ENCODE measurements around the gene MEIS1.

The MEIS1 gene

GRCh38 chr2:66426244-66427111 lies 8.4 kb upstream of the MEIS1 start:
- Mint-ChIP-seq H3K27ac (no peak overlapping the region), H3K4me1 (ENCODE audit: low read depth) (peaks cover 16% of the 10 kb centered on the region), H3K9me3 (no peaks in the 10 kb centered on the region), H3K4me3 (no peak overlapping the region), H3K36me3 (ENCODE audit: low read depth) (no peaks in the 10 kb centered on the region), H3K27me3 (peaks cover 70% of the 10 kb centered on the region)
- intact Hi-C loops (cut with micrococcal nuclease), result no loop called here

- H3K27me3 Mint-ChIP-seq, result peaks cover 72% of the 10 kb centered on the region
- peaks cover 22% of the 10 kb centered on the region for H3K4me1 Mint-ChIP-seq (ENCODE audit: low read depth)
- H3K36me3 Mint-ChIP-seq (ENCODE audit: low read depth), result no peaks in the 10 kb centered on the region
- H3K27ac Mint-ChIP-seq, result no peak overlapping the region
- no peak overlapping the region for H3K4me3 Mint-ChIP-seq
- intact Hi-C loops (cut with micrococcal nuclease), result no loop called here
- H3K9me3 Mint-ChIP-seq, result no peaks in the 10 kb centered on the region
Observed at GRCh38 chr2:66427300-66427699, 7.6 kb upstream of the MEIS1 start.

- intact Hi-C loops (cut with micrococcal nuclease), result loop anchor here (1.0 kb wide), 1 partner anchor 1417 kb away; no protein-coding TSS in a partner anchor
- Mint-ChIP-seq H3K4me3 (no peak overlapping the region), H3K36me3 (ENCODE audit: low read depth) (no peaks in the 10 kb centered on the region), H3K27ac (no peak overlapping the region), H3K9me3 (no peaks in the 10 kb centered on the region), H3K4me1 (ENCODE audit: low read depth) (peaks cover 39% of the 10 kb centered on the region), H3K27me3 (peaks cover 85% of the 10 kb centered on the region)
Observed at GRCh38 chr2:66428986-66429612, 5.8 kb upstream of the MEIS1 start.

- peaks cover 42% of the 10 kb centered on the region for H3K4me1 Mint-ChIP-seq (ENCODE audit: low read depth)
- no peak overlapping the region for H3K4me3 Mint-ChIP-seq
- no peak overlapping the region for H3K27ac Mint-ChIP-seq
- no peaks in the 10 kb centered on the region for H3K9me3 Mint-ChIP-seq
- H3K36me3 Mint-ChIP-seq (ENCODE audit: low read depth), result no peaks in the 10 kb centered on the region
- peaks cover 85% of the 10 kb centered on the region for H3K27me3 Mint-ChIP-seq
- intact Hi-C loops (cut with micrococcal nuclease), result loop anchor here (1.0 to 10.0 kb wide), 3 partner anchors 965 to 1601 kb away; partner anchors contain the start of gene ETAA1
Observed at GRCh38 chr2:66429693-66430504, 5.0 kb upstream of the MEIS1 start.

- Mint-ChIP-seq H3K4me3 (no peak overlapping the region), H3K9me3 (no peaks in the 10 kb centered on the region), H3K4me1 (ENCODE audit: low read depth) (peaks cover 45% of the 10 kb centered on the region), H3K36me3 (ENCODE audit: low read depth) (no peaks in the 10 kb centered on the region), H3K27ac (no peak overlapping the region), H3K27me3 (peaks cover 85% of the 10 kb centered on the region)
- intact Hi-C loops (cut with micrococcal nuclease), result loop anchor here (2.0 to 10.0 kb wide), 2 partner anchors 964 to 1600 kb away; partner anchors contain the start of gene ETAA1
Observed at GRCh38 chr2:66430505-66431273, 4.2 kb upstream of the MEIS1 start.

GRCh38 chr2:66431274-66431642 lies 3.7 kb upstream of the MEIS1 start:
- no peaks in the 10 kb centered on the region for H3K36me3 Mint-ChIP-seq (ENCODE audit: low read depth)
- intact Hi-C loops (cut with micrococcal nuclease), result loop anchor here (2.0 to 10.0 kb wide), 2 partner anchors 964 to 1600 kb away; partner anchors contain the start of gene ETAA1
- H3K4me1 Mint-ChIP-seq (ENCODE audit: low read depth), result peaks cover 40% of the 10 kb centered on the region
- no peaks in the 10 kb centered on the region for H3K9me3 Mint-ChIP-seq
- H3K27ac Mint-ChIP-seq, result no peak overlapping the region
- no peak overlapping the region for H3K4me3 Mint-ChIP-seq
- H3K27me3 Mint-ChIP-seq, result peaks cover 82% of the 10 kb centered on the region

GRCh38 chr2:66431846-66432587 lies 2.9 kb upstream of the MEIS1 start:
- no peaks in the 10 kb centered on the region for H3K36me3 Mint-ChIP-seq (ENCODE audit: low read depth)
- intact Hi-C loops (cut with micrococcal nuclease), result loop anchor here (2.0 to 10.0 kb wide), 2 partner anchors 963 to 1599 kb away; partner anchors contain the start of gene ETAA1
- no peak overlapping the region for H3K27ac Mint-ChIP-seq
- peaks cover 82% of the 10 kb centered on the region for H3K27me3 Mint-ChIP-seq
- peaks cover 45% of the 10 kb centered on the region for H3K4me1 Mint-ChIP-seq (ENCODE audit: low read depth)
- no peaks in the 10 kb centered on the region for H3K9me3 Mint-ChIP-seq
- H3K4me3 Mint-ChIP-seq, result no peak overlapping the region

GRCh38 chr2:66432801-66433694 lies 1.9 kb upstream of the MEIS1 start:
- no peaks in the 10 kb centered on the region for H3K9me3 Mint-ChIP-seq
- peak overlapping the region; percentile 72 for H3K27ac Mint-ChIP-seq
- intact Hi-C loops (cut with micrococcal nuclease), result loop anchor here (10.0 kb wide), 1 partner anchor 962 kb away; the partner anchor contains the start of gene ETAA1
- H3K27me3 Mint-ChIP-seq, result peaks cover 84% of the 10 kb centered on the region
- H3K4me3 Mint-ChIP-seq, result peak overlapping the region; percentile 94
- peaks cover 50% of the 10 kb centered on the region for H3K4me1 Mint-ChIP-seq (ENCODE audit: low read depth)
- no peaks in the 10 kb centered on the region for H3K36me3 Mint-ChIP-seq (ENCODE audit: low read depth)

- H3K9me3 Mint-ChIP-seq, result no peaks in the 10 kb centered on the region
- peaks cover 83% of the 10 kb centered on the region for H3K27me3 Mint-ChIP-seq
- peak overlapping the region; percentile 94 for H3K4me3 Mint-ChIP-seq
- H3K27ac Mint-ChIP-seq, result peak overlapping the region; percentile 72
- H3K4me1 Mint-ChIP-seq (ENCODE audit: low read depth), result peaks cover 50% of the 10 kb centered on the region
- no peaks in the 10 kb centered on the region for H3K36me3 Mint-ChIP-seq (ENCODE audit: low read depth)
- intact Hi-C loops (cut with micrococcal nuclease), result loop anchor here (10.0 kb wide), 1 partner anchor 961 kb away; the partner anchor contains the start of gene ETAA1
Observed at GRCh38 chr2:66433695-66433944, 1.3 kb upstream of the MEIS1 start.

GRCh38 chr2:66433945-66434678 lies 813 bp upstream of the MEIS1 start:
- Mint-ChIP-seq H3K4me3 (peak overlapping the region; percentile 94), H3K9me3 (no peaks in the 10 kb centered on the region), H3K36me3 (ENCODE audit: low read depth) (no peaks in the 10 kb centered on the region), H3K27me3 (peaks cover 84% of the 10 kb centered on the region), H3K27ac (peak overlapping the region; percentile 72), H3K4me1 (ENCODE audit: low read depth) (peaks cover 51% of the 10 kb centered on the region)
- intact Hi-C loops (cut with micrococcal nuclease), result loop anchor here (10.0 kb wide), 1 partner anchor 961 kb away; the partner anchor contains the start of gene ETAA1

- intact Hi-C loops (cut with micrococcal nuclease), result loop anchor here (5.0 to 10.0 kb wide), 2 partner anchors 142 to 959 kb away; partner anchors contain the start of gene ETAA1
- Mint-ChIP-seq H3K9me3 (no peaks in the 10 kb centered on the region), H3K36me3 (ENCODE audit: low read depth) (no peaks in the 10 kb centered on the region), H3K27me3 (peaks cover 91% of the 10 kb centered on the region), H3K4me1 (ENCODE audit: low read depth) (peaks cover 65% of the 10 kb centered on the region), H3K4me3 (peak overlapping the region; percentile 94), H3K27ac (no peak overlapping the region)
Observed at GRCh38 chr2:66435549-66435875, 587 bp downstream of the MEIS1 start.

All from dendritic cell treated with granulocyte-macrophage colony-stimulating factor and Interleukin-4, amounts not matched to agents 40 ng/mL and 50 ng/mL, for 4 days (primary cell).